NB4 (cell line): ENCODE data around the gene ZCCHC14.
"Not testable (repeated sequence)": the region's sequence is repeated elsewhere in the genome, so short reads cannot be mapped to it uniquely, and the experiment has no call there.

Source experiments
- DNase-seq: peaks from one replicate; pipeline ENCODE4 v3.0.0; 2010; ENCODE audit warnings: low read depth
- H3K4me3 ChIP-seq: one replicate; pipeline ENCODE4 v1.5.1; 2011; ENCODE audit warnings: mild to moderate bottlenecking, low read depth, low read length, moderate library complexity
- MYC ChIP-seq: IDR thresholded peaks from 2 replicates; pipeline ENCODE4 v1.6.1; 2011; ENCODE audit warnings: low read depth, low read length
- POLR2A ChIP-seq: IDR thresholded peaks from 2 replicates; pipeline ENCODE4 v1.6.1; 2011; ENCODE audit warnings: mild to moderate bottlenecking; ENCODE audit not compliant: insufficient read length; ENCODE audit errors: extremely low read depth
- TF ChIP-seq, protein P1 (sequence below): IDR thresholded peaks from 2 replicates; pipeline ENCODE4 v1.6.1; 2011; ENCODE audit warnings: low read depth, low read length
- TF ChIP-seq, protein P2 (sequence below): IDR thresholded peaks from one replicate; pipeline ENCODE4 v1.5.1; 2012; ENCODE audit warnings: low read depth, low read length

Gene ZCCHC14

DNA sequence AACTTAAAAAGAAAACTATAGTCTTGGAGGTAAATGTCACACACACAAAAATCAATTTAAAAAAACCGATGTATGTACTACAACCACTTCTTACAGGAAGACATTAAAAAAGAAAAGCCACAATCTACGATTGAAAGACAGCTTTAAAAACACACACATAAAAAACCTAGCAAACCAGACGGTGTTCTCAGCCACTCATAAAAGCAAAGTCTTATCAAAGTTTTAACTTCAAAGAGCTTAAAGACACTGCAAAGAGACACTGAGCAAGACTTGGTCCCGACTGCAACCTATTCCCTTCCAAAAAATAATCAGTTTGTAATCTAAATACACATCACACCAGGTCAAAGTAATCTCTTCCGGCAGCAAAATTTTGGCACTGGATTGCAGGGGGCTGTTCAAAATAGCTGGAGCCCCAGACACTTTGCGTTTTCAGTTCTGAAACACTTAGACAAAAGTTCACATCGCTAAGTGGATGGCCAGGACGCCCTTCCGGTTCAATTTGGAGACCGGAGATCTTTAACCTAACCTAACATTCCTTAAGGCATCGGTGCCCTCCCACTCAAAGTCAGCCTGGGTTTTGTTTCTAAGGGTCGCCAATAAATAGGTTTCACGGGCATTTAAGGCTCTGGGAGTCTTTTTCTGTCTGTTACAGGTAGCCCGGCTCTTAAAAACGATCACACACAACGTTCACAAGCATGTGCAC, 2.6 kb downstream of the ZCCHC14 start:
- TF ChIP-seq, protein P1, sequence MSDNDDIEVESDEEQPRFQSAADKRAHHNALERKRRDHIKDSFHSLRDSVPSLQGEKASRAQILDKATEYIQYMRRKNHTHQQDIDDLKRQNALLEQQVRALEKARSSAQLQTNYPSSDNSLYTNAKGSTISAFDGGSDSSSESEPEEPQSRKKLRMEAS = no peak
- TF ChIP-seq POLR2A (no peak), MYC (no peak)
- H3K4me3 ChIP-seq = peak overlapping the region; percentile 6
- DNase-seq = no peak

DNA sequence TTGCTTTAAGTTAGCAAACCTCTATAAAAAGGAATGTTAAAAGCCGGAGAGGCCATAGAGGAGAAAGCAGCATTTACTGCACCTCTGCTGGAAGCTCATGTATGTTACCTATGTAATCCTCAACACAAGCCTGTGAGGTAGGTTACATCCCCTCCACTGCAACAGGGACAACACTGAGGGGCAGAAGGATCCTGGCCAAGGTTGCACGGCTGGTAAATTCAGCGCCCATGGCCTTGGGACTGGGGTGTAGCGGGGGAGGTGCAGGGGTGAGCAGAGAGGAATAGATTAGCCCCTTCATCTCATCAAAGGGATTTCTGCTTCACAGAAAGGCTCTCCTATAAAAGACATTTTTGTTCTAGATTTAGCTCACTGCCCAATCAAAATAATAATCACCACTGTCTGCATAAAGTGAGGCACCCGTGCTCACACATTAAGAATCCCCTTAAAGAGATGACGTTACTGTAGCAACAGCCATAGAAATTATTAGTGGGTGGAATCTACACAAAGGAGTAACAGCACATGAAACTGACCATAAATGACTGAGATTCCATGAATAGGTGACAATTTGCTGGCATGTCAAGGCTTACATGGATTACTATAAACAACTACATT, 3.3 kb downstream of the ZCCHC14 start:
- TF ChIP-seq, protein P2, sequence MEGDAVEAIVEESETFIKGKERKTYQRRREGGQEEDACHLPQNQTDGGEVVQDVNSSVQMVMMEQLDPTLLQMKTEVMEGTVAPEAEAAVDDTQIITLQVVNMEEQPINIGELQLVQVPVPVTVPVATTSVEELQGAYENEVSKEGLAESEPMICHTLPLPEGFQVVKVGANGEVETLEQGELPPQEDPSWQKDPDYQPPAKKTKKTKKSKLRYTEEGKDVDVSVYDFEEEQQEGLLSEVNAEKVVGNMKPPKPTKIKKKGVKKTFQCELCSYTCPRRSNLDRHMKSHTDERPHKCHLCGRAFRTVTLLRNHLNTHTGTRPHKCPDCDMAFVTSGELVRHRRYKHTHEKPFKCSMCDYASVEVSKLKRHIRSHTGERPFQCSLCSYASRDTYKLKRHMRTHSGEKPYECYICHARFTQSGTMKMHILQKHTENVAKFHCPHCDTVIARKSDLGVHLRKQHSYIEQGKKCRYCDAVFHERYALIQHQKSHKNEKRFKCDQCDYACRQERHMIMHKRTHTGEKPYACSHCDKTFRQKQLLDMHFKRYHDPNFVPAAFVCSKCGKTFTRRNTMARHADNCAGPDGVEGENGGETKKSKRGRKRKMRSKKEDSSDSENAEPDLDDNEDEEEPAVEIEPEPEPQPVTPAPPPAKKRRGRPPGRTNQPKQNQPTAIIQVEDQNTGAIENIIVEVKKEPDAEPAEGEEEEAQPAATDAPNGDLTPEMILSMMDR = no peak
- no peak for TF ChIP-seq POLR2A
- H3K4me3 ChIP-seq = peak overlapping the region; percentile 6
- DNase-seq = no peak

DNA sequence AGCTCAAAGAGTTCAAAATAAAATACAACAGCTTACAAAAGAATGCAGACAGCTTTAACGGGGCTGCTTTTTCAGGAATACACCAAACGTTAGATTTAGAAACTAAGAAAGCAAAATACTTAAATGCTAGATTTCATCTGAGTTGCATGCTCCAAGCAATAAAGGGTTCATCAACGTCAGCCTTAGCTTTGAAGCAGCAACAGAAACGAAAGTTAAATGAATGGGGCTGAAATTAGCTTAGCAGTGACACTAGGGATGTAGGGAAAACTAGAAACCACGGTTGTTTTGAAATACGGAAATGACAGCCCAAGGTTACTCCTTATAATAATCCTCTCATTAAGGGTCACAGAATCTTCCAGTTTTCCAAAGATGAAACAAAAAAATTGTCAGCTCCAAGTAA, 3.9 kb downstream of the ZCCHC14 start:
- not testable (repeated sequence) for H3K4me3 ChIP-seq, DNase-seq

DNA sequence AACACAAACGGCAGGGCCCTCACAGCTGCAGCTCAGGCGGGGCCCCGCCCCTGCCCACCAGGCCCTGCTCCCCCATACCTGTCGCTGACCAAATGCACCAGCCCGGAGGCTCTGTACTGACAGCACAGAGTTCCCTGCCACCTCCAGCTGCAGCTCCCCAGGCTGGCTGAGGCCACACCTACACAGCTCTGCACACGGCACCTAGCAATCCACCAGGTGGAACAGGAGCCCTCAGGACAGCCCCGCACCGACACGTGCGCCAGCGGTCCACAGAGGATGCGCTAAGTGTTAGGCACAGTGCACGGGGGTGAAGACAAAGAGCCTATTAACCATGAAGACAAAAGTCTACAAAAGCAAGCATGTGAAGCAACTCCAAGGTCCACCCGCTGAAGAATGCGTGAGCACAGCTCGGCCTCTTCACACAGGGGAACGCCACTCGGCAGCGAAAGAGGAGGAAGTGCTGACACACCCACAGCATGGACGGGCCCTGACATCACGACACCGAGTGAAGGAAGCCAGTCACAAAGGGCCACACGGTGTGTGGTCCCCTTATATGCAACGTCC, 5.4 kb downstream of the ZCCHC14 start:
- no peak for DNase-seq
- no peak overlapping the region for H3K4me3 ChIP-seq
- TF ChIP-seq MYC (no peak), POLR2A (no peak)
- TF ChIP-seq, protein P2 = no peak
- TF ChIP-seq, protein P1 = no peak

DNA sequence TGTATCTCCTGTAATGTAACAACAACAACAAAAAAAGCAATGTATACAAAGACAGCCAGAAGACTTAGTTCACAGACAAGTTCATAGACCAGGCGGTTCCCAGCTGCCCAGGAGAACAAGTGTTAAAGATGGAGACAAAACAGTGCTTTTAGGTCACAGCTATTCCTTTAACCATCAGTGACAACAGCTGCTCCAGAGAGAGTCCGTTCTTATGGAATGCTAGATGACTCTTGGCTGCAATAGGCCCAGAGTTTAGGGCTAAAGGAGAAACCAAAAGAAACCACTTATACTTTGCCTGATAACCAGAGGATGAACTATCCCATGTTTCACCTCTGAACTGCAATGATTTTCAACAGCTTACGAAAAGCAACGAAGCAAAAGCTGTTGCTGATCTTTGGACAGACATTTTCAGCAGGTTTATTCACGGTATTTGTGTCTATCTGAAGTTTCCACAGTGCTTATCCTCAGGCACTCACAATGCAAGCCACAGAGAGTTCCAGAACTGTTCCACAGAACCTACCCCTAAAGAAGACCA, 6.0 kb downstream of the ZCCHC14 start:
- no peak for DNase-seq
- TF ChIP-seq, protein P1 = no peak
- TF ChIP-seq POLR2A = no peak
- TF ChIP-seq, protein P2 = no peak
- no peak for TF ChIP-seq MYC
- H3K4me3 ChIP-seq = no peak overlapping the region

DNA sequence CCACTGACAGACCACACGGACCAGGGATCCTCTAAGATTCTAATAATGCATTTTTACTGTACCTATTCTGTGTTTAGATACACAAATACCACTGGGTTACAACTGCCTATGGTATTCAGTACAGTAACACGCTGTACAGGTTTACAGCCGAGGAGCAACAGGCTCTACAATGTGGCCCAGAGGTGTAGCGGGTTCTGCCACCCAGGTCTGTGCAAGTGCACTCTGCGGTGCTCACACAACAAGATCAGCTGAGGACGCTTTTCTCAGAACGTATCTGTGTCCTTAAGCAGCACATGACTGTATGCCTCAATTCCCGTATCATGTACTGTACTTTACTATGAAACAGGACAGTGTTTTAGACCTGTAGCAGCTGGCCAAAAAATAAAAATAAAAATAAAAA, 6.5 kb downstream of the ZCCHC14 start:
- H3K4me3 ChIP-seq = no peak overlapping the region
- TF ChIP-seq, protein P2 = no peak
- TF ChIP-seq, protein P1 = no peak
- TF ChIP-seq MYC (no peak), POLR2A (no peak)
- no peak for DNase-seq

DNA sequence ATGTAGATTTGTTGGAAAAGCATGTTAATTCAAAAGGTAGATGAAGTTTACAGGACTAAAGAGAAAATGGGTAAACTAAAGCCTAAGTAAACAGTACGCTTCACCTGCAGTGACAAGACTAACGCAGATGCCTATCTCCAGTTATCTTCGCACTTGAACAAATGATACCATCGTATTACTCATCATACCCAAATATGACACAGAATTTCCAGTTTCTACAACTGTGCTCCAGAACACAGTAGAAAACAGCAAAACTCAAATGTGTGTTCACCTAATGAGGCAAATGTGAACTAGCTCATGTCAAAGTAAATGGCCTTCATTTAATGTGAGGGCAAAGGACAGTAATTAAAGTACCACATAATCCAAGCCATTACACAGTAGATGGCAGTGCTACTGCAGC, 7.0 kb downstream of the ZCCHC14 start:
- H3K4me3 ChIP-seq, DNase-seq: not testable (repeated sequence)
